K562 (cell line): ENCODE results near the gene ADD2. TPM values are rescaled to one million over a fixed set of nuclear protein-coding genes. Genes with fewer than 3 reads are reported as not detected.

Experiments
- ATAC-seq: fragments of 200-7000 bp; cut with Tn5 transposase; 3 replicates; pipeline ENCODE4 v1.9.1; 2020; ENCODE audit warnings: moderate library complexity
- BruUV-seq: library from RNA; stranded (reverse); fragments of 400-500 nt; replicated peaks from 2 replicates; lab custom pipeline; 2021; lab: Mats Ljungman, UMichigan
- CTCF ChIA-PET: fragments of 300-600 bp; formaldehyde crosslinking; extraction: SDS; loops from one replicate; lab custom pipeline; 2021; ENCODE audit warnings: low intra/inter-chr PET ratio; lab: Yijun Ruan, JAX
- POLR2A ChIA-PET: fragments of 300-600, 350-650 bp; sonication (Branson Sonifier 250); formaldehyde crosslinking; extraction: SDS; loops from one replicate; lab custom pipeline; 2021; ENCODE audit warnings: antibody characterized with exemption, inconsistent platforms; lab: Yijun Ruan, JAX
- DNase-seq, 4 experiments: peaks; one replicate each; pipeline versions ENCODE4 v3.0.0 to v3.0.0-alpha.2; 2011 to 2018; ENCODE audit warnings: low spot score in 3 of 4, mixed read lengths in 3 of 4; ENCODE audit errors: extremely low read depth in 1 of 4
- FAIRE-seq: peaks from 2 replicates; lab custom pipeline; 2011; peaks lifted over from hg19 to GRCh38; lab: Jason Lieb, UNC
- H2AFZ ChIP-seq: 2 replicates; pipeline ENCODE4 v1.6.0; 2011; ENCODE audit warnings: low read depth, low read length, control low read depth, inconsistent platforms
- H3K27ac ChIP-seq: fragments of 200-600 bp; 3 replicates; pipeline ENCODE4 v1.8.0; 2011; ENCODE audit warnings: low read depth, mild to moderate bottlenecking, control low read depth, inconsistent platforms, low read length, moderate library complexity, mixed read lengths; ENCODE audit errors: extremely low read depth
- H3K27me3 ChIP-seq, 2 experiments: fragments of 300-600 bp in 1 of 2; 2 replicates in 1 of 2; 3 replicates in 1 of 2; pipeline versions ENCODE4 v1.6.0 to v1.8.0; 2011; ENCODE audit warnings: inconsistent platforms in 2 of 2, low read length in 2 of 2, mild to moderate bottlenecking in 1 of 2, mixed read lengths in 1 of 2, moderate library complexity in 1 of 2; ENCODE audit not compliant: control insufficient read depth in 2 of 2, insufficient read depth in 2 of 2
- H3K36me3 ChIP-seq: fragments of 300-600 bp; 3 replicates; pipeline ENCODE4 v1.8.0; 2011; ENCODE audit warnings: mild to moderate bottlenecking, low read length, inconsistent platforms; ENCODE audit not compliant: control insufficient read depth, insufficient read depth
- H3K4me1 ChIP-seq, 2 experiments: fragments of 200-600 bp in 1 of 2; replicated peaks in 1 of 2; 2 replicates in 1 of 2; 3 replicates in 1 of 2; pipeline versions ENCODE4 v1.5.1 to v1.8.0; 2011; ENCODE audit warnings: inconsistent platforms in 2 of 2, low read length in 2 of 2, mild to moderate bottlenecking in 1 of 2, mixed read lengths in 1 of 2, moderate library complexity in 1 of 2; ENCODE audit not compliant: control insufficient read depth in 2 of 2, insufficient read depth in 2 of 2
- H3K4me2 ChIP-seq: 2 replicates; pipeline ENCODE4 v1.6.1; 2011; ENCODE audit warnings: low read length, control low read depth, inconsistent platforms, mixed read lengths; ENCODE audit not compliant: insufficient read depth
- H3K4me3 ChIP-seq: fragments of 200-600 bp; sonication (generic), shearing (Covaris generic); 2 replicates; pipeline ENCODE4 v1.5.1; 2016; ENCODE audit warnings: control low read depth, inconsistent platforms
- H3K79me2 ChIP-seq: fragments of 200-600 bp; 3 replicates; pipeline ENCODE4 v1.8.0; 2011; ENCODE audit warnings: low read length, inconsistent platforms; ENCODE audit not compliant: control insufficient read depth, insufficient read depth
- H3K9ac ChIP-seq, 2 experiments: 2 replicates each; pipeline versions ENCODE4 v1.6.0 to v1.6.1; 2011; ENCODE audit warnings: low read depth in 2 of 2, low read length in 2 of 2, control low read depth in 1 of 2, inconsistent platforms in 1 of 2, mild to moderate bottlenecking in 1 of 2, mixed read lengths in 1 of 2; ENCODE audit not compliant: insufficient read depth in 1 of 2
- H3K9me1 ChIP-seq: one replicate; pipeline ENCODE4 v1.6.0; 2011; ENCODE audit warnings: inconsistent platforms, mild to moderate bottlenecking, low read length, moderate library complexity; ENCODE audit not compliant: control insufficient read depth, insufficient read depth
- H3K9me3 ChIP-seq: replicated peaks from 2 replicates; pipeline ENCODE4 v1.5.1; 2011; ENCODE audit warnings: low read depth, low read length, inconsistent platforms; ENCODE audit not compliant: control insufficient read depth, insufficient read depth
- H4K20me1 ChIP-seq: replicated peaks from 2 replicates; pipeline ENCODE4 v1.6.1; 2011; ENCODE audit warnings: low read length, inconsistent platforms, mixed read lengths; ENCODE audit not compliant: control insufficient read depth, insufficient read depth
- CBFA2T3 ChIP-seq: fragments of 450-650 bp; IDR thresholded peaks from 2 replicates; pipeline ENCODE4 v1.6.1; 2017
- CBFB ChIP-seq: sonication (generic); formaldehyde crosslinking; IDR thresholded peaks from 2 replicates; pipeline ENCODE4 v1.4.0; 2020; ENCODE audit warnings: mild to moderate bottlenecking, missing genetic modification reagents
- COPS2 ChIP-seq: fragments of 450-650 bp; conservative IDR thresholded peaks from 2 replicates; pipeline ENCODE4 v1.6.1; 2016; ENCODE audit warnings: mild to moderate bottlenecking, moderate library complexity
- KAT7 ChIP-seq: sonication (generic); formaldehyde crosslinking; IDR thresholded peaks from 2 replicates; pipeline ENCODE4 v1.8.0; 2022; ENCODE audit warnings: missing genetic modification reagents, mild to moderate bottlenecking, borderline replicate concordance
- KDM5B ChIP-seq: fragments of 200-600 bp; sonication (generic); IDR thresholded peaks from 2 replicates; pipeline ENCODE4 v1.6.1; 2012; ENCODE audit warnings: low read depth, mild to moderate bottlenecking, moderate library complexity, low read length, control low read depth, inconsistent platforms; ENCODE audit not compliant: insufficient replicate concordance
- L3MBTL2 ChIP-seq: fragments of 450-650 bp; IDR thresholded peaks from 2 replicates; pipeline ENCODE4 v1.6.1; 2016; ENCODE audit warnings: mild to moderate bottlenecking, moderate library complexity
- MNT ChIP-seq, 2 experiments: fragments of 450-650 bp; conservative IDR thresholded peaks; 2 replicates each; pipeline ENCODE4 v1.6.1; 2017; ENCODE audit warnings: mild to moderate bottlenecking in 2 of 2, moderate library complexity in 2 of 2
- PBX2 ChIP-seq, 2 experiments: IDR thresholded peaks in 1 of 2; conservative IDR thresholded peaks in 1 of 2; 2 replicates each; pipeline ENCODE4 v1.6.1; 2016; ENCODE audit warnings: low read depth in 2 of 2, mild to moderate bottlenecking in 1 of 2, missing compliant biosample characterization in 1 of 2, missing genetic modification characterization in 1 of 2, moderate library complexity in 1 of 2
- PTRF ChIP-seq: fragments of 450-650 bp; IDR thresholded peaks from 2 replicates; pipeline ENCODE4 v1.6.1; 2016; ENCODE audit warnings: mild to moderate bottlenecking, missing genetic modification characterization, missing compliant biosample characterization
- RBM39 ChIP-seq: fragments of 200-400 bp; formaldehyde crosslinking; optimal IDR thresholded peaks from 2 replicates; pipeline ENCODE3; 2018; ENCODE audit warnings: low read depth, low read length
- RHOXF2B ChIP-seq: fragments of 250-450 bp; sonication (Bioruptor Pico); conservative IDR thresholded peaks from 2 replicates; pipeline ENCODE4 v1.5.1; 2021
- SMAD4 ChIP-seq: fragments of 250-450 bp; sonication (Bioruptor Pico); conservative IDR thresholded peaks from 2 replicates; pipeline ENCODE4 v1.8.0; 2021; ENCODE audit warnings: inconsistent platforms, mild to moderate bottlenecking, moderate library complexity
- THAP7 ChIP-seq: fragments of 250-450 bp; sonication (Bioruptor Pico); IDR thresholded peaks from 2 replicates; pipeline ENCODE4 v1.5.0; 2021
- ZFP91 ChIP-seq: sonication (generic); formaldehyde crosslinking; IDR thresholded peaks from 2 replicates; pipeline ENCODE4 v1.8.0; 2022; ENCODE audit warnings: mild to moderate bottlenecking, missing genetic modification reagents
- ZNF175 ChIP-seq: fragments of 200-800 bp; sonication (Bioruptor generic); IDR thresholded peaks from 2 replicates; pipeline ENCODE4 v1.6.1; 2016; ENCODE audit warnings: low read depth, mild to moderate bottlenecking, missing genetic modification characterization, missing compliant biosample characterization
- ZSCAN29 ChIP-seq: fragments of 450-650 bp; IDR thresholded peaks from 2 replicates; pipeline ENCODE4 v1.6.1; 2017
- WGBS: fragments of 100-300 bp; shearing (Covaris generic); methylation state at CpG from one replicate; pipeline ENCODE4 v1.1.6; 2016; ENCODE audit warnings: low coverage, mixed read lengths; ENCODE audit not compliant: insufficient coverage; ENCODE audit errors: missing lambda C conversion rate; 5-methylcytosine and 5-hydroxymethylcytosine counted together
- in situ Hi-C: fragments of 300-500 bp; cut with MboI; formaldehyde crosslinking; loops from 4 replicates; pipeline ENCODE4 v1.15.0; 2018; ENCODE audit warnings: inconsistent platforms, mixed read lengths
- intact Hi-C: fragments of 100-400 bp; cut with micrococcal nuclease; formaldehyde crosslinking; loops from 2 replicates; pipeline ENCODE4 v1.14.2; 2022
- polyA plus RNA-seq, 8 experiments: library from polyadenylated mRNA; depleted of rRNA in 4 of 8; stranded (reverse) in 5 of 8; unstranded in 3 of 8; fragments of >200 nt; fragmentation: Nextera tagmentation in 2 of 8; fragmentation: Illumina TruSeq in 1 of 8; extraction: Ambion mirVana in 2 of 8; extraction: Trizol in 1 of 8; gene quantifications; 2 replicates each; pipeline versions ENCODE4 v1.2.1 to v1.2.3, GENCODE V29; 2011 to 2014; ENCODE audit warnings: inconsistent platforms in 1 of 8, missing spikeins in 1 of 8
- total RNA-seq, 7 experiments: library from RNA; depleted of rRNA in 6 of 7; stranded (reverse); fragments of >200 nt in 6 of 7; fragmentation: Illumina TruSeq in 2 of 7; extraction: Trizol in 2 of 7; gene quantifications; 2 replicates each; pipeline versions ENCODE4 v1.2.1 to v1.2.3, GENCODE V29; 2011 to 2021; ENCODE audit warnings: low replicate concordance in 1 of 7

The ADD2 gene
- total and polyA plus RNA-seq, 9 of the 15 experiments (the other 6 are each of a cell fraction or from before 2014, with no cell fraction given): 3.5 to 63.0 (median 36.2) TPM

GRCh38 chr2:70641263-70641784, 126.7 kb downstream of the ADD2 start:
- Histone ChIP-seq H2AFZ (no peak overlapping the region), H3K79me2 (no peaks in the 10 kb centered on the region), H3K27me3 (peaks cover 4 to 12% of the 10 kb centered on the region in 2 experiments; a peak in 2 of 5 replicates), H3K4me3 (no peak overlapping the region), H3K9ac (no peak overlapping the region; a peak in 1 of 4 replicates), H3K4me2 (no peak overlapping the region), H3K9me3 (no peaks in the 10 kb centered on the region), H3K27ac (no peak overlapping the region), H3K9me1 (no peaks in the 10 kb centered on the region), H4K20me1 (no peaks in the 10 kb centered on the region), H3K4me1 (no peaks in the 10 kb centered on the region), H3K36me3 (no peaks in the 10 kb centered on the region)
- BruUV-seq: no TSS peak
- 0% methylated on average over 7 of the region's 7 CpGs for WGBS
- in situ Hi-C loops (loop anchor here (10.0 to 25.0 kb wide), 2 partner anchors 327 to 729 kb away; partner anchors contain the start of gene MXD1), intact Hi-C loops (loop anchor here (10.0 kb wide), 1 partner anchor 87 kb away; the partner anchor contains the start of gene TGFA)
- ATAC-seq: no peak
- no peak for DNase-seq
- POLR2A ChIA-PET: no interaction called here
- no peak for FAIRE-seq
- CTCF ChIA-PET: no interaction called here
- TF ChIP-seq CBFA2T3 (no peak), L3MBTL2 (no peak), RHOXF2B (no peak), ZNF175 (CRISPR knock-in tag) (no peak), KDM5B (no peak), ZSCAN29 (no peak), COPS2 (no peak), CBFB (CRISPR knock-in tag) (no peak), MNT (conservative IDR thresholded peaks at IDR 0.05) (no peak), KAT7 (CRISPR knock-in tag) (no peak), RBM39 (no peak), PTRF (tag) (no peak), SMAD4 (CRISPR knock-in tag) (no peak), PBX2 (CRISPR knock-in tag; IDR thresholded peaks at IDR 0.05; ENCODE audit: low read depth) (no peak), PBX2 (tag; conservative IDR thresholded peaks at IDR 0.05; ENCODE audit: low read depth) (no peak), ZFP91 (no peak), THAP7 (no peak)
